ENCODE results near the gene TTC5.
"Not testable (repeated sequence)": the region's sequence is repeated elsewhere in the genome, so short reads cannot be mapped to it uniquely, and the experiment has no call there.

Gene TTC5

DNA sequence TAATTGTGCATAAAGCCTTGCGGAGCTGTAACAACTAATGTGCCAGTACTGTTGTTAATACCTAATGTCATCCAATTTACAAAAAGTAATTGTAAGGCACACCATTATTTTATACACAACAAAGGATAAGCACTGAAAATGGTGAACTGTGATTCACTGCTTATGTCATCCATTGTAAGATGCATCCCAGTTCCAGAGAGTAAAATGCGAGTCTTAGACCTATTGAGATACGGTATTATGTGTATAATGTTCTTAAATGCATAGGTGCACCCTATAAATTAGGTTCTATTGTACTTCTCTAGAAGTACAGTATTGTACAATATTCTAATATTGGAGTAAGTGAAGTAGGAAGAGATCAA is 38.1 kb upstream of the TTC5 start:
- ChIA-PET CTCF (interaction anchor here (1.1 to 7.1 kb wide), 3 partner anchors 12 to 32 kb away, joined by 3 to 90 read pairs (median 14); partner anchors contain the start of gene CCNB1IP1), POLR2A (interaction anchor here (0.8 to 2.1 kb wide), 13 partner anchors 8 to 728 kb away, joined by 3 to 17 read pairs (median 7); partner anchors contain the start of genes APEX1, CCNB1IP1, OSGEP and PIP4P1)
- peak overlapping the region; percentile 88 for H3K4me3 ChIP-seq (ENCODE audit: low read depth, low read length)
- no peak for TF ChIP-seq CTCF (IDR thresholded peaks at IDR 0.05; ENCODE audit: insufficient read depth, low read length, missing control alignments)
- no peak for DNase-seq (ENCODE audit: low read depth, low spot score)

DNA sequence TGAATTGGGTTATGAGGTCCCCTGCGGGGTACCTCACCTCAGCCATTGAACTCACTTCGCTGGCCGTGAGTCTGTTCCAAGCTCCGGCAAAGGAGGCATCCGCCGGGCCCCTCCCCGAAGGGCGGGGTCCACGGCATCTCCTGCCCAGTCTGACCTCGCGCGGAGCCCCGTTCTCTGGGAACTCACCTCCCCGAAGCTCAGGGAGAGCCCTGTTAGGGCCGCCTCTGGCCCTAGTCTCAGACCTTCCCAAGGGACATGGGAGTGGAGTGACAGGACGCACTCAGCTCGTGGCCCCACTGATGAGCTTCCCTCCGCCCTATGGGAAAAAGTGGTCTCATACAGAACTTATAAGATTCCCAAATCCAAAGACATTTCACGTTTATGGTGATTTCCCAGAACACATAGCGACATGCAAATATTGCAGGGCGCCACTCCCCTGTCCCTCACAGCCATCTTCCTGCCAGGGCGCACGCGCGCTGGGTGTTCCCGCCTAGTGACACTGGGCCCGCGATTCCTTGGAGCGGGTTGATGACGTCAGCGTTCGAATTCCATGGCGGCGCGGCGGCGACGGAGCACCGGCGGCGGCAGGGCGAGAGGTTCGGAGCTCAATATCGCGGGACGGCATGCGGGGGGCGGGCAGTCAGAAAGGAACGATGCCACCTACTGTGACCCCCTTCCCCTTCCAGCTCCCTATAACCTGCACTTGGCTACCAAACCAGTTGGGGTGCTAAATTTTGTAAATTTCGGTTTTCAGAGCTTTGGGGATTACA is 37.5 kb upstream of the TTC5 start, which contains the start of gene PARP2:
Gene PARP2 (plus strand): TSS at position 544 of the 770 bp plus-strand sequence. CDS start 7 bp downstream, at position 551.
- DNase-seq (ENCODE audit: low read depth, low spot score), result peak; percentile 98
- POLR2A ChIA-PET, result interaction anchor here (0.5 to 2.1 kb wide), 16 partner anchors 9 to 1460 kb away, joined by 3 to 17 read pairs (median 6); partner anchors contain the start of genes APEX1, CCNB1IP1, OSGEP and PIP4P1
- CTCF ChIA-PET, result interaction anchor here (0.7 to 7.1 kb wide), 5 partner anchors 13 to 270 kb away, joined by 3 to 90 read pairs (median 14); partner anchors contain the start of gene CCNB1IP1
- peak within 1 kb of the TSS; percentile 88 for H3K4me3 ChIP-seq (ENCODE audit: low read depth, low read length)
- TF ChIP-seq CTCF (IDR thresholded peaks at IDR 0.05; ENCODE audit: insufficient read depth, low read length, missing control alignments), result no peak

- DNase-seq (ENCODE audit: low read depth, low spot score), result no peak
- peak overlapping the region; percentile 74 for H3K4me3 ChIP-seq (ENCODE audit: low read depth, low read length)
- POLR2A ChIA-PET, result no interaction called here
- no peak for TF ChIP-seq CTCF (IDR thresholded peaks at IDR 0.05; ENCODE audit: insufficient read depth, low read length, missing control alignments)
- CTCF ChIA-PET, result interaction anchor here (0.8 to 7.1 kb wide), 6 partner anchors 9 to 347 kb away, joined by 3 to 90 read pairs (median 4); partner anchors contain the start of genes ANG and CCNB1IP1
These were observed 35.9 kb upstream of the TTC5 start for GRCh38 chr14:20341646-20342045.

- DNase-seq (ENCODE audit: low read depth, low spot score); POLR2A ChIA-PET; H3K4me3 ChIP-seq (ENCODE audit: low read depth, low read length): not testable (repeated sequence)
- CTCF ChIA-PET, result interaction anchor here (0.7 to 7.1 kb wide), 5 partner anchors 11 to 268 kb away, joined by 3 to 90 read pairs (median 4); partner anchors contain the start of gene CCNB1IP1
These were observed 35.3 kb upstream of the TTC5 start for GRCh38 chr14:20341032-20341431.

GRCh38 chr14:20334017-20334416 is 28.3 kb upstream of the TTC5 start:
- ChIA-PET CTCF (interaction anchor here (0.9 to 10.6 kb wide), 6 partner anchors 10 to 357 kb away, joined by 3 to 161 read pairs (median 35); partner anchors contain the start of genes PARP2, RNASE4 and TTC5), POLR2A (interaction anchor here (0.7 to 2.4 kb wide), 2 partner anchors 9 to 75 kb away, joined by 7 to 17 read pairs; partner anchors contain the start of gene PARP2)
- DNase-seq (ENCODE audit: low read depth, low spot score), result no peak
- no peak overlapping the region for H3K4me3 ChIP-seq (ENCODE audit: low read depth, low read length)
- TF ChIP-seq CTCF (IDR thresholded peaks at IDR 0.05; ENCODE audit: insufficient read depth, low read length, missing control alignments), result no peak

DNA sequence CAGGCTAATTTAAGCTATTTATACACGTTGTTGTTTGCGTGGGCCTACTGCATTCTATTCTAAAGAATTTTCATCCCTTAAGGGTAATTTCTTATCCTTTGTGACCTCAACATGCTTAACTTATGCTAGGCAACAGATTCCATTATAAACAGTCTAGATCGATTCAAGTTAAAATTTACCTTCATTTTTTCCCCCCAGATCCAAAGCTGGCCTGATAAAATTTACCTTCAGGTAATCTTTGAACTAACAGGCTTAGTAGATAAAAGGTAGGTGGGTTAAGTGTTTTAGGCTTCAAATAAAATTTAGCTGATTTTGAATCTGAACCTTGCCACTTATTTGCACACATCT is 27.7 kb upstream of the TTC5 start:
- POLR2A ChIA-PET, result interaction anchor here (2.4 kb wide), 1 partner anchor 10 kb away, joined by 17 read pairs; the partner anchor contains the start of gene PARP2
- CTCF ChIA-PET, result interaction anchor here (0.9 to 10.6 kb wide), 6 partner anchors 10 to 357 kb away, joined by 3 to 161 read pairs (median 35); partner anchors contain the start of genes PARP2, RNASE4 and TTC5
- TF ChIP-seq CTCF (IDR thresholded peaks at IDR 0.05; ENCODE audit: insufficient read depth, low read length, missing control alignments), result no peak
- peak overlapping the region; percentile 76 for H3K4me3 ChIP-seq (ENCODE audit: low read depth, low read length)
- DNase-seq (ENCODE audit: low read depth, low spot score), result no peak
